H1 (cell line): Measurements from ENCODE around the gene SIM2. TPM values are rescaled to one million over a fixed set of nuclear protein-coding genes. Genes with fewer than 3 reads are reported as not detected.

Source experiments
- ASH2L ChIP-seq: fragments of 200-600, 300-600 bp; sonication (generic); IDR thresholded peaks from one replicate; pipeline ENCODE4 v1.7.1; 2017; ENCODE audit warnings: low read length
- BCL11A ChIP-seq, 2 experiments: IDR thresholded peaks; one replicate each; pipeline ENCODE4 v1.6.1; 2011; ENCODE audit warnings: low read depth in 2 of 2, low read length in 2 of 2, mild to moderate bottlenecking in 2 of 2
- CREB1 ChIP-seq: IDR thresholded peaks from 2 replicates; pipeline ENCODE4 v1.6.1; 2012; ENCODE audit warnings: inconsistent platforms
- EGR1 ChIP-seq: IDR thresholded peaks from 2 replicates; pipeline ENCODE4 v1.6.1; 2011; ENCODE audit warnings: low read depth, low read length, borderline replicate concordance
- HDAC6 ChIP-seq: IDR thresholded peaks from one replicate; pipeline ENCODE4 v1.7.1; 2012; ENCODE audit warnings: low read depth, mild to moderate bottlenecking, inconsistent platforms, low read length, moderate library complexity
- KDM5A ChIP-seq: fragments of 200-600 bp; IDR thresholded peaks from 2 replicates; pipeline ENCODE4 v1.7.1; 2012; ENCODE audit warnings: mild to moderate bottlenecking, low read length, inconsistent platforms, mixed read lengths
- MAX ChIP-seq: IDR thresholded peaks from 2 replicates; pipeline ENCODE4 v1.6.1; 2012; ENCODE audit warnings: inconsistent platforms
- PHF8 ChIP-seq: fragments of 200-600 bp; sonication (generic); conservative IDR thresholded peaks from 2 replicates; pipeline ENCODE4 v1.7.1; 2012; ENCODE audit warnings: low read depth, mild to moderate bottlenecking, inconsistent platforms, low read length, moderate library complexity
- POLR2A ChIP-seq, 2 experiments: IDR thresholded peaks; 1 replicate in 1 of 2; 2 replicates in 1 of 2; pipeline ENCODE4 v1.6.1; 2011; ENCODE audit warnings: low read depth in 2 of 2, low read length in 2 of 2, mild to moderate bottlenecking in 2 of 2; ENCODE audit errors: control extremely low read depth in 1 of 2
- polyA plus RNA-seq, 7 experiments: library from polyadenylated mRNA; depleted of rRNA in 3 of 7; stranded (reverse) in 5 of 7; unstranded in 2 of 7; fragments of >200 nt in 5 of 7; fragments of 200-250 nt in 2 of 7; gene quantifications; 1 replicate in 5 of 7; 2 replicates in 1 of 7; 4 replicates in 1 of 7; pipeline versions ENCODE4 v1.2.1 to v1.2.3, GENCODE V29; 2011 to 2013; ENCODE audit warnings: missing spikeins in 2 of 7, mixed read lengths in 2 of 7
- total RNA-seq: library from RNA; stranded (reverse); fragmentation: NEBNext Ultra II Directional; extraction: Animal tissue kit (Norgen Biotek cat#: 25700); gene quantifications from 2 replicates; pipeline ENCODE4 v1.2.1, GENCODE V29; 2021

Gene SIM2
- total and polyA plus RNA-seq, 2 of the 8 experiments (the other 6 are each of a cell fraction or from before 2014, with no cell fraction given) = 0.05 to 0.26 TPM

- TF ChIP-seq MAX (no peak), EGR1 (no peak), ASH2L (no peak), HDAC6 (no peak), CREB1 (no peak), BCL11A (IDR thresholded peaks at IDR 0.05; ENCODE audit: low read depth in 2 of 2, low read length in 2 of 2) (no peak), KDM5A (no peak), PHF8 (no peak), POLR2A (IDR thresholded peaks at IDR 0.05; ENCODE audit: control extremely low read depth in 1 of 2, low read depth in 2 of 2, low read length in 2 of 2) (no peak)
- TF ChIP-seq, all 59 proteins: peak for 0
These were observed 13.8 kb upstream of the SIM2 start (continued) for GRCh38 chr21:36684957-36685714.
